Caco-2 (cell line): ENCODE data around the gene NT5C1A. TPM values are rescaled to one million over a fixed set of nuclear protein-coding genes. Genes with fewer than 3 reads are reported as not detected.

Experiments
- BruUV-seq: library from RNA; stranded (reverse); fragments of 400-500 nt; replicated peaks from 2 replicates; lab custom pipeline; 2021; lab: Mats Ljungman, UMichigan
- CTCF ChIA-PET: fragments of 300-600 bp; sonication (Branson Sonifier 250); formaldehyde crosslinking; loops from one replicate; lab custom pipeline; 2022; ENCODE audit warnings: antibody characterized with exemption; lab: Charles Lee
- POLR2A ChIA-PET: fragments of 300-600 bp; sonication (Branson Sonifier 250); formaldehyde crosslinking; loops from one replicate; lab custom pipeline; 2022; ENCODE audit warnings: antibody characterized with exemption; lab: Charles Lee
- DNase-seq, 2 experiments: peaks; one replicate each; pipeline versions ENCODE4 v3.0.0 to v3.0.0-alpha.2; 2020 to 2022
- H3K27me3 ChIP-seq: replicated peaks from 2 replicates; pipeline ENCODE4 v1.6.0; 2011; ENCODE audit warnings: low read length; ENCODE audit not compliant: control insufficient read depth, insufficient read depth
- H3K36me3 ChIP-seq: 2 replicates; pipeline ENCODE4 v1.5.1; 2011; ENCODE audit warnings: low read length; ENCODE audit not compliant: control insufficient read depth, insufficient read depth
- H3K4me1 ChIP-seq: fragments of 250-450 bp; sonication (Bioruptor Pico); 2 replicates; pipeline ENCODE4 v1.5.1; 2020; ENCODE audit warnings: mild to moderate bottlenecking
- H3K4me3 ChIP-seq: 2 replicates; pipeline ENCODE4 v1.5.1; 2011; ENCODE audit warnings: low read depth, mild to moderate bottlenecking, control low read depth, low read length
- H3K9me3 ChIP-seq: fragments of 250-450 bp; sonication (Bioruptor Pico); 2 replicates; pipeline ENCODE4 v1.5.1; 2020; ENCODE audit warnings: mild to moderate bottlenecking, moderate library complexity
- H3K27ac Mint-ChIP-seq: one replicate; pipeline ENCODE4 v1.8.0; 2022; ENCODE audit warnings: mixed read lengths; ENCODE audit not compliant: unreplicated experiment
- H3K27me3 Mint-ChIP-seq: one replicate; pipeline ENCODE4 v1.8.0; 2022; ENCODE audit warnings: mixed read lengths; ENCODE audit not compliant: insufficient read depth, unreplicated experiment
- H3K36me3 Mint-ChIP-seq: one replicate; pipeline ENCODE4 v1.8.0; 2022; ENCODE audit warnings: mild to moderate bottlenecking, mixed read lengths; ENCODE audit not compliant: insufficient read depth, unreplicated experiment
- H3K4me1 Mint-ChIP-seq: one replicate; pipeline ENCODE4 v1.8.0; 2022; ENCODE audit warnings: low read depth, mixed read lengths; ENCODE audit not compliant: unreplicated experiment
- H3K4me3 Mint-ChIP-seq: one replicate; pipeline ENCODE4 v1.8.0; 2022; ENCODE audit warnings: mild to moderate bottlenecking, moderate library complexity, mixed read lengths; ENCODE audit not compliant: unreplicated experiment
- H3K9me3 Mint-ChIP-seq: one replicate; pipeline ENCODE4 v1.8.0; 2022; ENCODE audit warnings: mixed read lengths; ENCODE audit not compliant: unreplicated experiment
- intact Hi-C: fragments of 100-400 bp; cut with micrococcal nuclease; formaldehyde crosslinking; loops from one replicate; pipeline ENCODE4 v1.10.0; 2022; ENCODE audit not compliant: unreplicated experiment
- total RNA-seq: library from RNA; stranded (reverse); gene quantifications from 2 replicates; pipeline ENCODE4 v1.2.3, GENCODE V29; 2022
- TF ChIP-seq, protein P1 (sequence below), 2 experiments: fragments of 200-600 bp in 1 of 2; IDR thresholded peaks; 1 replicate in 1 of 2; 2 replicates in 1 of 2; pipeline versions ENCODE4 v1.5.1 to v1.8.0; 2011 to 2022; ENCODE audit warnings: antibody characterized with exemption in 1 of 2, control low read depth in 1 of 2, inconsistent platforms in 1 of 2, low read depth in 1 of 2, low read length in 1 of 2, mild to moderate bottlenecking in 1 of 2, moderate library complexity in 1 of 2; ENCODE audit not compliant: insufficient read depth in 1 of 2, severe bottlenecking in 1 of 2, unreplicated experiment in 1 of 2

The NT5C1A gene
- total RNA-seq, 1 experiment from 2014 or later, result not detected

DNA sequence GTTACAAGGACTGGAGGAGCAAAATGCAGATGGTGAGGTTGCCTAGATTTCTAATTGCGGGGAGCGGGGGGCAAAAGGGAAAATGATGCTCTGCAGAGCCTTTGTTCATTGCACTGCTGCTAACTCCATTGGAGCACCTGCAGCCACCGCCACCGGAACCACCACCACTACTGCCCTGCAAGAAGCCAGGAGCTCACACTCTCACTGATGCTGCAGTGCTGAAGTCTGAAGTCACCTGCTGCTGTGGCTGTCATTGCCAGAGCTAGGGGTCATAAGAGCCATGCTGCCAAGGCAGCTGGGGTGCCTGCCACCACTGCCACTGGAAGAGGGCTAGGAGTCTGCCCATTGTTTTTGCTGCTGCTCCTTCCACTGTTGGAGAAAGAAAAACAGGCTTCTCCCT, 26.7 kb upstream of the NT5C1A start:
- H3K4me1 Mint-ChIP-seq, result peaks cover 13% of the 10 kb centered on the region
- Histone ChIP-seq H3K4me1 (no peaks in the 10 kb centered on the region), H3K4me3 (no peak overlapping the region), H3K27me3 (no peaks in the 10 kb centered on the region), H3K36me3 (no peaks in the 10 kb centered on the region), H3K9me3 (no peaks in the 10 kb centered on the region)
- no peak overlapping the region for H3K27ac Mint-ChIP-seq
- H3K27me3 Mint-ChIP-seq, result peaks cover 9% of the 10 kb centered on the region
- no TSS peak for BruUV-seq
- no peaks in the 10 kb centered on the region for H3K9me3 Mint-ChIP-seq
- no peak overlapping the region for H3K4me3 Mint-ChIP-seq
- CTCF ChIA-PET, result no interaction called here
- no peak for DNase-seq
- TF ChIP-seq, protein P1, sequence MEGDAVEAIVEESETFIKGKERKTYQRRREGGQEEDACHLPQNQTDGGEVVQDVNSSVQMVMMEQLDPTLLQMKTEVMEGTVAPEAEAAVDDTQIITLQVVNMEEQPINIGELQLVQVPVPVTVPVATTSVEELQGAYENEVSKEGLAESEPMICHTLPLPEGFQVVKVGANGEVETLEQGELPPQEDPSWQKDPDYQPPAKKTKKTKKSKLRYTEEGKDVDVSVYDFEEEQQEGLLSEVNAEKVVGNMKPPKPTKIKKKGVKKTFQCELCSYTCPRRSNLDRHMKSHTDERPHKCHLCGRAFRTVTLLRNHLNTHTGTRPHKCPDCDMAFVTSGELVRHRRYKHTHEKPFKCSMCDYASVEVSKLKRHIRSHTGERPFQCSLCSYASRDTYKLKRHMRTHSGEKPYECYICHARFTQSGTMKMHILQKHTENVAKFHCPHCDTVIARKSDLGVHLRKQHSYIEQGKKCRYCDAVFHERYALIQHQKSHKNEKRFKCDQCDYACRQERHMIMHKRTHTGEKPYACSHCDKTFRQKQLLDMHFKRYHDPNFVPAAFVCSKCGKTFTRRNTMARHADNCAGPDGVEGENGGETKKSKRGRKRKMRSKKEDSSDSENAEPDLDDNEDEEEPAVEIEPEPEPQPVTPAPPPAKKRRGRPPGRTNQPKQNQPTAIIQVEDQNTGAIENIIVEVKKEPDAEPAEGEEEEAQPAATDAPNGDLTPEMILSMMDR (IDR thresholded peaks at IDR 0.05; ENCODE audit: insufficient read depth in 1 of 2, low read depth in 1 of 2, low read length in 1 of 2, severe bottlenecking in 1 of 2, unreplicated experiment in 1 of 2), result no peak
- H3K36me3 Mint-ChIP-seq, result no peaks in the 10 kb centered on the region
- intact Hi-C loops, result no loop called here
- POLR2A ChIA-PET, result no interaction called here

DNA sequence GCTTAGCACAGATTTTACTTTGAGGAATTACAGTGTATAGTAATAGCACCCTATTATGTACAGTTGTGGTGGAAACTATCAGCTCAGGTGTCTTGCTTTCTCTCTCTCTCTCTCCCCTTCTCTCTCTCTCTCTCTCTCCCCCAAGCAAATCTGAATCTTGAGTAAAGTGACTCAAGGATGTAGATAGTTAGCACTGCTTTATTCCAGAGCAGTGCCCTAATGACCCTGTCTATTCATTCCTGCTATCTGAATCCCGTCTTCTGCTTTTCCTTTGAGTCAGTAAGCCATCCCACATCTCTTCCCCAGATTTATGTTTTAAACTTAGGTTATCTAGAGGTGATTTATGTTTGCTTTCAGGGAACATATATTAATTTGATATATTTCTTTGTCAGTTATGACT, 24.5 kb upstream of the NT5C1A start:
- Histone ChIP-seq H3K4me1 (peaks cover 4% of the 10 kb centered on the region; the same call in 1 of the 2 replicates), H3K4me3 (no peak overlapping the region), H3K9me3 (no peaks in the 10 kb centered on the region), H3K27me3 (no peaks in the 10 kb centered on the region; the same call in 1 of the 2 replicates), H3K36me3 (no peaks in the 10 kb centered on the region)
- Mint-ChIP-seq H3K4me3 (no peak overlapping the region), H3K27me3 (peaks cover 11% of the 10 kb centered on the region), H3K4me1 (peaks cover 8% of the 10 kb centered on the region), H3K9me3 (no peaks in the 10 kb centered on the region), H3K36me3 (no peaks in the 10 kb centered on the region), H3K27ac (no peak overlapping the region)
- intact Hi-C loops, result no loop called here
- TF ChIP-seq, protein P1 (IDR thresholded peaks at IDR 0.05; ENCODE audit: insufficient read depth in 1 of 2, low read depth in 1 of 2, low read length in 1 of 2, severe bottlenecking in 1 of 2, unreplicated experiment in 1 of 2), result no peak
- POLR2A ChIA-PET, result interaction anchor here (0.5 kb wide), 1 partner anchor 42 kb away, joined by 9 read pairs; the partner anchor contains the start of gene PPIE
- CTCF ChIA-PET, result no interaction called here
- no peak for DNase-seq
- BruUV-seq, result no TSS peak

DNA sequence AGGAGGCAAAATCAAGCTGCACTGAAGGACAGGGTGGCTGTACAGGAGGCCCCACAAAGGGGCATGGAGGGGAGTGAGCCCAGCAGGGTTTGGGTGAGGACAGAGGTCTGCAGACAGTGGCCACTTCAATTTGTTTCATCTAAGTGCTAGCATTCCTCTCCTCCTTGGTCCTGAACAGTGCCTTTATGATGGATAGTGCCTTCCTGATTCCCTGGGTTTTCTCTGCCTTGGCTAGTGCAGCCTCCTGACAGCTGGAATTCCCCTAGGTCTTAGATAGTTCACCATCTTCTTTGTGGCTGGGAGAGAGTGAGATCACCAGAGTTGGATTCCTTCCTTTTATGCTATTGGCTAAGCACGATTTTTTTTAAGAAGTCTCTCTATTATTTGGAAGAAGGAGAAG, 23.1 kb upstream of the NT5C1A start:
- ChIA-PET CTCF (interaction anchor here (0.6 kb wide), 1 partner anchor 1819 kb away, joined by 8 read pairs; no protein-coding TSS in a partner anchor), POLR2A (no interaction called here)
- DNase-seq, result no peak
- no TSS peak for BruUV-seq
- Histone ChIP-seq H3K36me3 (no peaks in the 10 kb centered on the region), H3K9me3 (no peaks in the 10 kb centered on the region), H3K4me1 (peaks cover 4% of the 10 kb centered on the region; the same call in 1 of the 2 replicates), H3K27me3 (no peaks in the 10 kb centered on the region; the same call in 1 of the 2 replicates), H3K4me3 (no peak overlapping the region)
- no peaks in the 10 kb centered on the region for H3K9me3 Mint-ChIP-seq
- intact Hi-C loops, result no loop called here
- peaks cover 17% of the 10 kb centered on the region for H3K27me3 Mint-ChIP-seq
- H3K36me3 Mint-ChIP-seq, result no peaks in the 10 kb centered on the region
- no peak overlapping the region for H3K4me3 Mint-ChIP-seq
- no peak overlapping the region for H3K27ac Mint-ChIP-seq
- H3K4me1 Mint-ChIP-seq, result no peaks in the 10 kb centered on the region
- TF ChIP-seq, protein P1 (IDR thresholded peaks at IDR 0.05; ENCODE audit: insufficient read depth in 1 of 2, low read depth in 1 of 2, low read length in 1 of 2, severe bottlenecking in 1 of 2, unreplicated experiment in 1 of 2), result no peak
